ENCODE data around the gene GOLPH3L.

DNA sequence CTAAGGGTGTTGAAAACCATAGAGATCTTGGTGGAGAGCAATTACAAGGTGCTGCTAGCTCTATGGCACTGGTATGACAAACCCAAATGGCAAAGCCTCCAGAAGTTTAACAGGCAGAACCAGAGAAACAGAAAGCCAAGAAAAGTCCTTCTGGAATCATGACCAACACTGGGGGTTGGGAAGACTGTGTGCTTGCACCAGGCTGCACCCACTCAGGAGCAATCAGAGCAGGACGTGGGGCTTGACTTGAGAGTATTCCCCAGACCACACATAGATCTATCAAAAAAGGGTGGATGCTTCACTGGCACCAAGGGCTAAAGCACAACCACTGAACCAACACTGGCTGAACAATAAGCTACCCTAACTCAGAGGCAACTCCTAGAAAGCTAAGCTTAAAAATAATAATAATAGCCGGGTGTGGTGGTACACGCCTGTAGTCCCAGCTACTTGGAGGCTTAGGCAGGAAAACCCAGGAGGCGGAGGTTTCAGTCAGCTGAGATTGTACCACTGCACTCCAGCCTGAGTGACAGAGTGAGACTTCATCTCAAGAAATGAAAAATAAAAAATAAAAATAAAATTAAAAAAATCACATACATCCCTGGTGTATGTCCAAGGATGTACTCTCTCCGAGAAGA, 47.4 kb downstream of the GOLPH3L start:
- TF ChIP-seq, protein P1, sequence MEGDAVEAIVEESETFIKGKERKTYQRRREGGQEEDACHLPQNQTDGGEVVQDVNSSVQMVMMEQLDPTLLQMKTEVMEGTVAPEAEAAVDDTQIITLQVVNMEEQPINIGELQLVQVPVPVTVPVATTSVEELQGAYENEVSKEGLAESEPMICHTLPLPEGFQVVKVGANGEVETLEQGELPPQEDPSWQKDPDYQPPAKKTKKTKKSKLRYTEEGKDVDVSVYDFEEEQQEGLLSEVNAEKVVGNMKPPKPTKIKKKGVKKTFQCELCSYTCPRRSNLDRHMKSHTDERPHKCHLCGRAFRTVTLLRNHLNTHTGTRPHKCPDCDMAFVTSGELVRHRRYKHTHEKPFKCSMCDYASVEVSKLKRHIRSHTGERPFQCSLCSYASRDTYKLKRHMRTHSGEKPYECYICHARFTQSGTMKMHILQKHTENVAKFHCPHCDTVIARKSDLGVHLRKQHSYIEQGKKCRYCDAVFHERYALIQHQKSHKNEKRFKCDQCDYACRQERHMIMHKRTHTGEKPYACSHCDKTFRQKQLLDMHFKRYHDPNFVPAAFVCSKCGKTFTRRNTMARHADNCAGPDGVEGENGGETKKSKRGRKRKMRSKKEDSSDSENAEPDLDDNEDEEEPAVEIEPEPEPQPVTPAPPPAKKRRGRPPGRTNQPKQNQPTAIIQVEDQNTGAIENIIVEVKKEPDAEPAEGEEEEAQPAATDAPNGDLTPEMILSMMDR (IDR thresholded peaks at IDR 0.05): no peak
- TF ChIP-seq POLR2A (IDR thresholded peaks at IDR 0.05): no peak
